ENCODE measurements around the gene MMD.

The MMD gene

DNA sequence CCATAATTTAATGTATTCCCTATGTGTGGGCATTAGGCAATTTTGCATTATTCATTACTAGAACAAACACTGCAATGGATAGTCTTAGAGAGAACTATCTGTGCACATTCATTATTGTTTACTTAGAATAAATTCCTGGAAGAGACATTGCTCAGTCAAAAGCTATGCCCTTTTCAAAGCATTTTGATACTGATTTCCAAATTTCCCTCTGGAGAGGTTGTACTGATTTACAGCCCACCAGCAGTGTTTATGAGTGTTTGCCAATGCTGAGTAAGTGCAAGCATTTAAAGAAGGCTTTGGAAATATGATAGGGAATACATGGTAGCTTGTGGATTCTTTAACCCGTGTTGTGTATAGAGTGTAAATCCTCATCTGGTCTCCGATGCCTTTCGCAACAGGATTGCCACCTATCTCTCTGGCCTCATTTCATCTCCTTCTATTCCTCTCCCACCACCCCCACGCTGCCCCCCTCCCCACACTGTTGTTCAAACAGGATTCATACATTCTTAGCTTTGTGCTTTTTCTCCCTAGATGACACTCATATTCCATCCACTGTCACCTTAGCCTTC lies 33.4 kb upstream of the MMD start:
- TF ChIP-seq TEAD4 (IDR thresholded peaks at IDR 0.05) (no peak), TAF1 (IDR thresholded peaks at IDR 0.05; ENCODE audit: low read depth) (no peak), EGR1 (IDR thresholded peaks at IDR 0.05) (no peak), CEBPB (IDR thresholded peaks at IDR 0.05) (no peak), NFIC (IDR thresholded peaks at IDR 0.05) (no peak), RAD21 (IDR thresholded peaks at IDR 0.05; ENCODE audit: low read depth) (no peak), ZBTB7A (IDR thresholded peaks at IDR 0.05; ENCODE audit: low read depth) (no peak), FOXM1 (IDR thresholded peaks at IDR 0.05; ENCODE audit: borderline replicate concordance, low read depth) (no peak), YY1 (IDR thresholded peaks at IDR 0.05; ENCODE audit: low read depth) (no peak), CREB1 (IDR thresholded peaks at IDR 0.05; ENCODE audit: low read depth) (no peak), TCF12 (IDR thresholded peaks at IDR 0.05; ENCODE audit: low read depth) (no peak), EP300 (IDR thresholded peaks at IDR 0.05; ENCODE audit: borderline replicate concordance) (no peak)
- TF ChIP-seq, protein P1, sequence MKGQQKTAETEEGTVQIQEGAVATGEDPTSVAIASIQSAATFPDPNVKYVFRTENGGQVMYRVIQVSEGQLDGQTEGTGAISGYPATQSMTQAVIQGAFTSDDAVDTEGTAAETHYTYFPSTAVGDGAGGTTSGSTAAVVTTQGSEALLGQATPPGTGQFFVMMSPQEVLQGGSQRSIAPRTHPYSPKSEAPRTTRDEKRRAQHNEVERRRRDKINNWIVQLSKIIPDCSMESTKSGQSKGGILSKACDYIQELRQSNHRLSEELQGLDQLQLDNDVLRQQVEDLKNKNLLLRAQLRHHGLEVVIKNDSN (IDR thresholded peaks at IDR 0.05): no peak
- TF ChIP-seq, protein P2, sequence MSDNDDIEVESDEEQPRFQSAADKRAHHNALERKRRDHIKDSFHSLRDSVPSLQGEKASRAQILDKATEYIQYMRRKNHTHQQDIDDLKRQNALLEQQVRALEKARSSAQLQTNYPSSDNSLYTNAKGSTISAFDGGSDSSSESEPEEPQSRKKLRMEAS (IDR thresholded peaks at IDR 0.05): no peak
- TF ChIP-seq, protein P3, sequence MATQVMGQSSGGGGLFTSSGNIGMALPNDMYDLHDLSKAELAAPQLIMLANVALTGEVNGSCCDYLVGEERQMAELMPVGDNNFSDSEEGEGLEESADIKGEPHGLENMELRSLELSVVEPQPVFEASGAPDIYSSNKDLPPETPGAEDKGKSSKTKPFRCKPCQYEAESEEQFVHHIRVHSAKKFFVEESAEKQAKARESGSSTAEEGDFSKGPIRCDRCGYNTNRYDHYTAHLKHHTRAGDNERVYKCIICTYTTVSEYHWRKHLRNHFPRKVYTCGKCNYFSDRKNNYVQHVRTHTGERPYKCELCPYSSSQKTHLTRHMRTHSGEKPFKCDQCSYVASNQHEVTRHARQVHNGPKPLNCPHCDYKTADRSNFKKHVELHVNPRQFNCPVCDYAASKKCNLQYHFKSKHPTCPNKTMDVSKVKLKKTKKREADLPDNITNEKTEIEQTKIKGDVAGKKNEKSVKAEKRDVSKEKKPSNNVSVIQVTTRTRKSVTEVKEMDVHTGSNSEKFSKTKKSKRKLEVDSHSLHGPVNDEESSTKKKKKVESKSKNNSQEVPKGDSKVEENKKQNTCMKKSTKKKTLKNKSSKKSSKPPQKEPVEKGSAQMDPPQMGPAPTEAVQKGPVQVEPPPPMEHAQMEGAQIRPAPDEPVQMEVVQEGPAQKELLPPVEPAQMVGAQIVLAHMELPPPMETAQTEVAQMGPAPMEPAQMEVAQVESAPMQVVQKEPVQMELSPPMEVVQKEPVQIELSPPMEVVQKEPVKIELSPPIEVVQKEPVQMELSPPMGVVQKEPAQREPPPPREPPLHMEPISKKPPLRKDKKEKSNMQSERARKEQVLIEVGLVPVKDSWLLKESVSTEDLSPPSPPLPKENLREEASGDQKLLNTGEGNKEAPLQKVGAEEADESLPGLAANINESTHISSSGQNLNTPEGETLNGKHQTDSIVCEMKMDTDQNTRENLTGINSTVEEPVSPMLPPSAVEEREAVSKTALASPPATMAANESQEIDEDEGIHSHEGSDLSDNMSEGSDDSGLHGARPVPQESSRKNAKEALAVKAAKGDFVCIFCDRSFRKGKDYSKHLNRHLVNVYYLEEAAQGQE (IDR thresholded peaks at IDR 0.05; ENCODE audit: low read depth): no peak

DNA sequence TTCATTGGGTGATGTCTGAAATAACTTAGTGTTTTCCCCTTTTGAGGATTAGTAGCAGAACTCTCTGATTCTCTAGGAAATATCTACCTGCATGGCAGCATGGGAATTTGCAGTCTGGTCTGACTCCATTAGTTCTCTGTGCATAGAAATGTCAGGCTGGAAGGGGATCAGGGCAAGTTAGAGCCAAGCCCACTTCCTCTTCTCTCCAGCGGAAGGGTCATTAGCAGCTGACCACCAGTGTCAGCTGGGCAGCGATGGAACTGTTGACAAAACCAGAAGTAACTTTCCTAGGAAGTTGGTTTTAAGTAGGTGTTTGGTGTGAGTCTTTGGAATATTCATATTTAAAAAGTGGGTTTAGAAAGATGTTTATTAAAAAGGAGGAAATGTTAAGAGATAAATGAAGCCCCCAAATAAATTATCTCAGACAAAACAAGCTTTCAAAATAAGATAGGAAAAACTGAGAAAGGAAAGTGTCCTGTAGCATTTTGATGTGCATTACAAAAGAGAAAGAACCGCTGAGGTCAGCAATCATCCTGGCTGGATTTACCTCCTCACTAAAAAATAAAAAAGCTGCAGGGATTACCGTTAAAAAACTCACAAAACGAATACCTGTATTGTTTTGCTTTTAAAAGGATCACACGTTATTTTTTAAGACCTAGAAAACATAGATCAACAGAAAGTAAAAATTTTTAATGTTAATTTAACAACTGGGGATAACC lies 32.4 kb upstream of the MMD start:
- no peak for TF ChIP-seq FOXM1 (IDR thresholded peaks at IDR 0.05; ENCODE audit: borderline replicate concordance, low read depth)
- no peak for TF ChIP-seq TCF12 (IDR thresholded peaks at IDR 0.05; ENCODE audit: low read depth)
- no peak for TF ChIP-seq YY1 (IDR thresholded peaks at IDR 0.05; ENCODE audit: low read depth)
- no peak for TF ChIP-seq CREB1 (IDR thresholded peaks at IDR 0.05; ENCODE audit: low read depth)
- TF ChIP-seq, protein P1 (IDR thresholded peaks at IDR 0.05): no peak
- TF ChIP-seq RAD21 (IDR thresholded peaks at IDR 0.05; ENCODE audit: low read depth): no peak
- no peak for TF ChIP-seq CEBPB (IDR thresholded peaks at IDR 0.05)
- TF ChIP-seq TEAD4 (IDR thresholded peaks at IDR 0.05): no peak
- TF ChIP-seq ZBTB7A (IDR thresholded peaks at IDR 0.05; ENCODE audit: low read depth): no peak
- TF ChIP-seq, protein P3 (IDR thresholded peaks at IDR 0.05; ENCODE audit: low read depth): no peak
- TF ChIP-seq EP300 (IDR thresholded peaks at IDR 0.05; ENCODE audit: borderline replicate concordance): no peak
- no peak for TF ChIP-seq NFIC (IDR thresholded peaks at IDR 0.05)
- TF ChIP-seq EGR1 (IDR thresholded peaks at IDR 0.05): no peak
- TF ChIP-seq, protein P2 (IDR thresholded peaks at IDR 0.05): no peak
- TF ChIP-seq TAF1 (IDR thresholded peaks at IDR 0.05; ENCODE audit: low read depth): no peak

DNA sequence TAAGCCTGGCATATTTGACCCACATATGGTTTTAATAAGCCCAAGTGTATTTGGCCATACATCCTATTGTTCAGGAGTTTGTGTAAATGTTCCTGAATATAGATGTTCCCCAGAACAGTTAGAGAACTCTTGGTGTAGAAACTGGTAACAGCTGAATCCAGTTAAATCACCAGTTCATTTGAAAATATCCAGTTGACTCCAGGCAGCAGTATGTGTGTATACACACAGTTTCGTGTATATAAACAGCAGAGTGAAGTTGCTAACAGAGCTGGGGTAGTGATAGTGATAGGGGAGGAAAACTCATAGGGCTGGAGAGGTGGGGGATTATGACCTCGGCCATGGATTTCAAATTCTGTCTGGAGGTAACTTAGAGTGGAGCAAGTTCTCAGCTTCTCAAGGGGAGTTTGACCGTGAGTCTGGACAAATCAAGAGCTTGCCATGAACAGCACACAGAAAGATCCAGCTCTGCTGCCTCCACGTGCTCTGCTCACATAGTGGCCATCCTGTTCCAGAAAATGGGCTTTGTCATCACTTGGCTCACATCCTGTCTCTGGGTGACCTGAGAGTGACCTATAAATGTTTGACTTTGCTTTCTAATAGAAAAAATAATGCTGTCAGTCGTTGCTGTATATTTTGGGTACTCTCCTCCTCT lies 30.6 kb upstream of the MMD start:
- TF ChIP-seq TCF12 (IDR thresholded peaks at IDR 0.05; ENCODE audit: low read depth) (no peak), ZBTB7A (IDR thresholded peaks at IDR 0.05; ENCODE audit: low read depth) (no peak), TEAD4 (IDR thresholded peaks at IDR 0.05) (no peak)
- TF ChIP-seq, protein P1 (IDR thresholded peaks at IDR 0.05): no peak

DNA sequence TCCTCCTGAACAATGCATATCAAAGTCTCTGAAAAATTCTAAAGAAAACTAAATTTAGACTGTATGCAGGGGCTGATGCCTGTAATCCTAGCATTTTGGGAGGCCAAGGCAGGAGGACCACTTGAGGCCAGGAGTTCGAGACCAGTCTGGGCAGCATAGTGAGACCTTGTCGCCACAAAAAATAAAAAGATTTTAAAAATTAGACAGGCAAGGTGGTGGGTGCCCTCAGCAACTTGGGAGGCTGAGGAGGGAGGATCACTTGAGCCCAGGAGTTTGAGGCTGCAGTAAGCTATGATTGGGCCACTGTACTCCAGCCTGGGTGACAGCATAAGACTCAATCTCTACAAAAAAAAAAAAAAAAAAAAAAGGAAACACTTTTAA lies 30.1 kb upstream of the MMD start:
- TF ChIP-seq TEAD4 (IDR thresholded peaks at IDR 0.05) (no peak), EP300 (IDR thresholded peaks at IDR 0.05; ENCODE audit: borderline replicate concordance) (no peak)

DNA sequence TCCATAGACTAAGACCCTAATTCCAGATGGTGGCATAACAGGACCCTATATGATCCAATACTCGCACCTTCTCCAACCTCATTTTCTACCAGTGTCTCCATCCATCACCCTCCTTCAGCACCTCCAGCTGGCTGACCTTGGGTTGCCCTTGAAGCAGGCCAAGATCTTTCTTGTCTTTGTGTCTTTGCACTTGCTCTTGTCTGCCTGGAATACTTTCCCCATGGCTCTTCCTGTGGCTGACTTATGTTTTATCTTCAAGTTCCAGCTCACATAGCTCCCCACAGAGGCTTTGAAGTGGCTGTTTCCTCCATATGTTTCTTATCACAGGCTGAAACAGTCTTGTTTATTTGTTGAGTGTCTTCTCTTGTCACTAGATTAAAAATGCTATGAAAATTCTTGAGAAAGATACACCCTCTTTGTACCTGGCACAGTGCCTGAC lies 29.6 kb upstream of the MMD start:
- TF ChIP-seq, protein P1 (IDR thresholded peaks at IDR 0.05): no peak
- no peak for TF ChIP-seq EGR1 (IDR thresholded peaks at IDR 0.05)
- TF ChIP-seq TEAD4 (IDR thresholded peaks at IDR 0.05): no peak
- TF ChIP-seq EP300 (IDR thresholded peaks at IDR 0.05; ENCODE audit: borderline replicate concordance): no peak
- no peak for TF ChIP-seq TAF1 (IDR thresholded peaks at IDR 0.05; ENCODE audit: low read depth)
- TF ChIP-seq NFIC (IDR thresholded peaks at IDR 0.05): no peak
- TF ChIP-seq FOXM1 (IDR thresholded peaks at IDR 0.05; ENCODE audit: borderline replicate concordance, low read depth): no peak
- TF ChIP-seq, protein P3 (IDR thresholded peaks at IDR 0.05; ENCODE audit: low read depth): no peak
- TF ChIP-seq RAD21 (IDR thresholded peaks at IDR 0.05; ENCODE audit: low read depth): no peak
- TF ChIP-seq TCF12 (IDR thresholded peaks at IDR 0.05; ENCODE audit: low read depth): no peak
- no peak for TF ChIP-seq YY1 (IDR thresholded peaks at IDR 0.05; ENCODE audit: low read depth)
- TF ChIP-seq, protein P2 (IDR thresholded peaks at IDR 0.05): no peak
- no peak for TF ChIP-seq CREB1 (IDR thresholded peaks at IDR 0.05; ENCODE audit: low read depth)
- TF ChIP-seq CEBPB (IDR thresholded peaks at IDR 0.05): no peak
- no peak for TF ChIP-seq ZBTB7A (IDR thresholded peaks at IDR 0.05; ENCODE audit: low read depth)
